Raji (cell line): ENCODE results near the gene LDLRAD1.

Experiments used
- POLR2A ChIP-seq: IDR thresholded peaks from 2 replicates; pipeline ENCODE4 v1.6.1; 2011; ENCODE audit warnings: low read depth, low read length, control low read depth; ENCODE audit not compliant: insufficient read depth

LDLRAD1 gene

DNA sequence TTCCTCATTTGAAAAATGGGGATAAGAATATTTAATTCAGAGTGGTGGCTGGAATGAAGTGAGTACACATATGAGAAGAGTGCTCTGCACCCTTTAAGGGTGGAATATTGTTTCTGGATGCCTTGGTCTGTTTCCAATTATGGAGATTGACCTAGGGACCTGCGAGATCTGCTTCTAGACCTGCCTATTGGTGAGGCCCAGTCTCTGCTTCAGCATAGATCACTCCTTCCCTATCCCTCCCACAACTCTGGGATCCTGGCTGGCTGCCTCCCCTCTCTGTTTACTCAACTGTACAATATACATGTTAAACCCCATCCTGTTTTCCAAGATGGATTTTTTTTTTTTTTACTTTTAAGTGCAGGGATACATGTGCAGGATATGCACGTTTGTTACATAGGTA is 6.4 kb upstream of the LDLRAD1 start:
- no peak for TF ChIP-seq POLR2A

DNA sequence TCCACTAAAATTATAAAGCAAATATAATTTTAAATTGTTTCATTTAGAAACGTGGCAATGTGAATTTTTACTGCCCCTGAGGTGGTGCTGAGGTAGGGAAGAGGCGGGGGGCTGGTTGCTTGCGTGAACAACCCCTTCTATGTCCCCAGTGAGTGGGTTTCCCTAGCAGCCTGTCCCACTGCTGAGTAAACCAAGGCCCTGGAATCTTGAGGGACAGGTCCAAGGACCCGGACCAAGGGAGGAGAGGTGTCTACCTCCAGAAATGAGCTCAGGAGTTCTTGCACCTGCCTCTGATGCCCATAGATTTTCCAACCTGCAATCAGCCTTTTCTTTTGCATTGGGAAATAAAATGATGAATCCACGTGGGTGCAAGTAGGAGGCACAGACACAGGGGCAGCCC is 649 bp upstream of the LDLRAD1 start:
- no peak for TF ChIP-seq POLR2A

DNA sequence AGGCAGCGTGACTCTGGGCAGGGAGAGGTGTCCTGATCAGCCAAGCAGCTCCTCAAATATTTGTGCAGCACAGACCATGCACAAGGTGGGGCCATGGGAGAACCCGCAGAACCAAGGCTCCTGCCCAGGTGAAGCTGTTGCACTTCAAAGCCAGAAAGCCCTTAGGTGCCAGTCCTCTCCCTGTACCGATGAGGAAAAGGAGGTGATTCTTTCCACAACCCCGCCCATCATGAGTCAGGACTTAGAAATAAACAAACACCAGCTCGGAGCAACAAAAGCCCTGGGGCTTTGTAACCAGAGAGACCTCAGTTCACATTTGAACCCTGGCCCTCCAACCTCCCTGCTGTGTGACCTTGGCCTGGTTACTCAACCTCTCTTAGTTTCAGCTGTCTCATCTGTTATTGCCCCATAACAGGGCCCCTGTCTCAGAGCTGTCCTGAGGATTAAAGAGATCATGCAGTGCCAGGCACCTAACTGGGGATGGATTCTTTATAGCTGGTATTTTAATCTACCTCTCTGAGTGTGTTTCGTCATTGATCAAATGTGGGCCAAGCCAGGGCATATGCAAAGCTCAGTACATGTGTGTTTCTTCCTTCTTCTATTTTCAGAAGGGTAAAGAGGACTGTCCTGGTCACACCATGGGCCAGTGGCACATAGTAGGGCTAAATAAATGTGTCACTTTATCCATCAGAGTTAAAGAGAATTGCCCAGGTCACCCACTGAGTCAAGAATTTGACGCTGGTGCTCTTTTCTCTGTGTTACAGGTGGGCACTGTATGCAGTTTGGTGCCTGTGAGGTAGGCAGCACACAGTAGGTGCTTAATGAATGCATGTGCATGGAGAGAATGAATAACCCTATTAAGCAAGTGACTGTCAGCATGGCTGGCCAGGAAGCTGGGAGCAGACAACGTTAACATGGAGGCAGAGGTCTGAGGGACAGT is 1.4 kb downstream of the LDLRAD1 start:
- no peak for TF ChIP-seq POLR2A

DNA sequence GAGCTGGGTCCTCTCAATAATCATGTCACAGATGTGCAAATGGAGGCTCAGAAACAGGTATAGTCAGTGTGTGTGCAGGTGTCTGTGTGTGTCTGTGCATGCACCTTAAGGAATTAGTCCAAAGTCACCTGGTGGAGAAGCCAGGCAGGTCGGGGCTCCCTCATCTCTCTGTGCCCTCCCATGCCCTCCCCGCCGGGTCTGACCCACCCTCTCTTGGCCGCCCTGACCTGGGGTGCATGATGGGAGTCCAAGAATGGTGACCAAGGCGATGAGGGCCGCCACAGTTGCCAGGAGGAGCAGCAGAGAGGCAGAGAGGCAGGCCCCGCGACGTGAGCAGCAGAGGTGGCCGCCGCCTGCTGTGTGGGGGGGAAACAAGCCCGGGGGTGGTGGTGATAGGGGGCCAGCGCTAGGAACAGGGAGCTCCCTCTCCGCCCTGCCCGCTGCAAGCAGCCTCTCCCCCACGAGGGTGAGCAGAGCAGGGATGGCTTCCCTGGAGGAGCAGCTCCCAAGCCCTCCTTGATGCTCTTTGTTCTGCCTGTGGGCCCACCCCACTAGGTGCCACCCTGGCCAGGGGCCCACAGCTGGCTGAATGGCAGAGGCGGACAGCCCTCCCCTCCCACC is 3.9 kb downstream of the LDLRAD1 start:
- no peak for TF ChIP-seq POLR2A

DNA sequence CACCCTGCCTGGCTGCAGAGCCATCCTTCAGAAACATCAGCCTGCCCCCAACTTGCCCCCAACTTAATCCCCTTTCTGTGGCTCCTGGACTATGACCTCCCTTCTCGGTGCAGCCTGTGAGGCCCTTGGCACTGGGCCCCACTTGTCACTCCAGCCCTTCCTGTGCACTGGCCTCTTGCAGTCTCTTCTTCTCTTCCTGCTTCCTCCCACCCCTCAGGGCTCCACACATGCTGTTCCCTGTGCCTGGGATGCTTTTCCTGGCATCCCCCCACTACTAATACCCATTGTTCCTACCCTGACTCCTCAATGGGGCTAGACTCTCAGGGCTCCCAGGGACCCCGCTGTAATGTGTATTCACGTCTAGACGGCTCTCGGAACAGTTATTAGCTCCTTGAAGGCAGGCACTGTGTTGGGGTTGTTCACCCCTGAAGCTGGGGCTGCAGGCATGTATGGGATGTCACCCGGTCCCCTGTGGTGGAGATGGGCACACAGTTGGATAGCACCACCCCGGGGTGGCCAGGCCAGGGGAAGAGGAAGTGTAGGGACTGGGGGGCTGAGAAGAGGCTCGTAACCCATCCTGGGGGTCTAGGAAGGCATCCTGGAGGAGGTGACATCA is 4.5 kb downstream of the LDLRAD1 start:
- no peak for TF ChIP-seq POLR2A

DNA sequence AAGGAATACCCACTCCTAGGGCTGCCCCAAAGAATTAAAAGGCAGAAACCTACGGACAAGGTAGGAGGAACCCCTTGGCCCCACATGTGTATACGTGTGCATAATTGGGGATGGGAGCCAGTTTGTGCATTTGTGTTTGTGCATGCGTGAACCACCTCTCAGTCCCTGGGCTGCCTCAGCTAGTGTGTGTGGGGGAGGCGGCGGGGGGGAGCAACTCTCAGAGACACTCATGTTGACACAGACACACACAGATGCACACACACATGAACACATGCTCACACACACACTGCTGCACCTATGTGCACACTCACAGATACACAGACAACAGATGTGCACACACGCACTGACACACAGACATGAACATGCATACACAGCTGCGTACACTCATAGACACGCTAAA is 5.1 kb downstream of the LDLRAD1 start:
- no peak for TF ChIP-seq POLR2A

DNA sequence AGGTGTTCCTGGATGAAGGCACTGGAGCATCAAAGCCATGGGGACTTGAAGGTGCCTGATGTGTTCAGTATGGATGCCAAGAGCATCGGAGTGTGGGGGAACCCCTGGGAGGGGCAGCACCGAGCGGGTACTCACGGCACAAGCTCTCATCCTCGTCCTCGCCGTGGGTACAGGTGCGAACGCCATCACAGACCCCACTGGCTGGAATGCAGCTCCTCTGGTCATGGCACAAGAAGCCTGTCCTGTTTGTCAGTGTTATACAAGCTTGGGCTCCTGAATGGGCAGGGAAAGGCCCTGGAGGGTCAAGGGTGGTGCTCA is 6.0 kb downstream of the LDLRAD1 start:
- no peak for TF ChIP-seq POLR2A

DNA sequence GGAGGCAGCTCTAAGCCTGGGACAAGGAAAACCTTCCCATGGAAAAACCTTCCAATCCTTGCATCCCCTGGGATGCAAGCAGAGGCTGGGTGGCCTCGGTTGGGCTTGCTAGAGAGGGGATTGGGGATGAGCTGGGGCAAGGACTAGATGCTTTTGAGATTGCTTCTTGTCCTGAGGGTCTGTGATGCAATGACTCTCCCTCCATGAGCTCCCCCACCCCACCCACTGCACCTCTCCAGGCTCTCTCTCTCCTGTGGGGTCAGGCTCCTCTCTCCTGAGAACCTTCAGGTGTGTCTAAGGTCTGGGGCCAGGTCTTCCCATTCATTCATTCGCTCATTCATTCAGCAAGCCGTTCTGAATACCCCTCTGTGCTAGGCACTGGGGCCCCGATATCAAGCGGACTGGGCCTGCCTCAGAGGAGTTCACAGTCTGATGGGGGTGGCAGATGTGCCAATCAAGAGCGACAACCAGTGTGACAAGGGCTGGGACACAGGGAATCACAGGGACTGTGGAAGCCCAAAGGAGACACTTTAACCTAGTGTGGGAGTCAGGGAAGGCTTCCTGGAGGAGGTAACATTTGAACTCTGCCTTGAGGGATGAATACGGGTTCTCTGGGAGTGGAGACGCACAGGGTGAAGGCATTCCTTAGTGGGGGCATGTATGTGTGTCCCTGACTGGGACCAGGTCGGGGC is 6.5 kb downstream of the LDLRAD1 start:
- TF ChIP-seq POLR2A, result no peak

DNA sequence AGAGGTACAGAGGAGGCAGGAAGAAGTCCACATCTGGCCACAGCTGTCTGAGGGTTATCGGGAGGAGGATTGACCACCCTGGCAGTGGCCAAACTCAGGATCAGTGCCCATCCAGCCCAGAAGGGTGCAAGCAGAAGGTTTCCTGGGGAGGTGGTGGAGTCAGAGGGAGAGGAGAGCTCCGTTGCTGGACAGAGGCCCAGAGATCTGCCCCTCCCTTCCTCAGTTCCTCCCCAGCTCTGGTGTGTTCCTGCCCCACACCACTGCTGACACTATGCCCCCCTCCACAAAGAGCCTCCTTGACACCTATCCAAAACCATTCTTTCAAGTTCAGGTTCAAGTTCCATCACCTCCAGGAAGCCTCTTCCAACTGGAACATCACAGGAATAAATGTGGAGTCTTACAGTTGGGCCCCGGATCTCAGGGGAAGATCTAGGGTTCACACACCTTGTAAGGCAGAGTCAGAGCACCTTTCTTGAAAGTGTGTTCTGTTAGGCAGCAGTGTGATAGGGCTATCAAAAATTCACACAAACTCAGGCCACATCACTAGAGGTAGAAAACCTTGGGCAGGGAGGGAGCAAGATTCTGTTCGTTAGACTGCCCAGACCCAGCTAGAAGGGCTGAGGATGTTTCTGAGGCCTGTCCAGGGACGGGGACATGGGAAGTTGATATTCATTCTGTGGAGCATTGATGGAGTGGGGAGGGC is 7.4 kb downstream of the LDLRAD1 start:
- no peak for TF ChIP-seq POLR2A

DNA sequence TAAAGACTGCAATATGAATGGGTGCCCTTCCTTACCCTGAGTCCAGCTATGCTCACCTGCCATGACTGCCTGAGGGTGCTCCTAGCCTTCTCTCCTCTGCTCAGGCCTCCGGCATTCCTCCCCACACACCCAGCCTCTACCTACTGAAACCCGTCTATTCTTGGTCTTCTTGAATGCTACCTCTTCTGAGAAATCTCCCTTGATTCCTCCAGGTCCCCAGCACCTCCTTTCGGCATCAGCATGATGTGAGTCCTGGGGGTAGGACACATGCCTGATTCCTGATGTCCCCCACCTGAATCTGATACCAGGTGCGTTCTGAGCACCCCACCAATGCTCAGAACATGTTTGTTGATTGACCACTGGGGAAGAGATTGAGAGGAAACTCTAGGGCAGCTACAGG is 8.6 kb downstream of the LDLRAD1 start:
- TF ChIP-seq POLR2A, result no peak

DNA sequence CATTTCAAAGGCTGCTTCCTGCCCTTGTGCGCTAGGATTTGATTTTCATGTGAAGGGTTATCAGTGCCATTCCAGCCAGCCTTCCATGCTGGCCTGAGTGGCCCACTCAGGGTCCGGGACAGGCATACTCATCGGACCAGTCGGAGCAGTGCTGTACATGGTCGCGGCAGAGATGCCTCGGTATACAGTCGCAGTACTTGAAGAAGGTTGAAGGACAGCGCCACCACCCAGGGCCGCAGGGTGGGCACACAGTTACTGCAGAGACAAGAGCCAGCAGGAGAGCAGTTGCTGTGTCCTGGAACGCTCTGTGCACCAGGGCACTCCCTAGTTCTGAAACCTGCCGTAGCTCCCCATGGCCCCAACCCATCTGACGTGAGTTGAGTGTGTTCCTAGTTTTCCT is 9.1 kb downstream of the LDLRAD1 start:
- no peak for TF ChIP-seq POLR2A

DNA sequence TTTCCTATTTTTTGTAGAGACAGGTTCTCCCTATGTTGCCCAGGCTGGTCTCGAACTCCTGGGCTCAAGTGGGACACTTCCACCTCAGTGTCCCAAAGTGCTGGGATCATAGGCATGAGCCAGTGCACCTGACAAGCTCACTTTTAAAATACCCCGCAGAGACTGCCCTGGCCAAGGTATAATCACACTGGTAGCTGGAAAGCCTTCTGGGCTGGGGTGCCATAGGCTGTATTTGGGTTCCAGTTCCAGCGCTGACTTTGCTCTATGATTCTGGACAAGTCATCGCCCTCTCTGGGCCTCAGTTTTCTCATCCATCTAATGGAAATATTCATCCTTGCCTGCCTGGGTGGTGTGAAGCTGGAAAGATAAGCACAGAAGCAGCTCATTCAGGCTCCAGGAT is 10.4 kb downstream of the LDLRAD1 start:
- TF ChIP-seq POLR2A, result no peak

DNA sequence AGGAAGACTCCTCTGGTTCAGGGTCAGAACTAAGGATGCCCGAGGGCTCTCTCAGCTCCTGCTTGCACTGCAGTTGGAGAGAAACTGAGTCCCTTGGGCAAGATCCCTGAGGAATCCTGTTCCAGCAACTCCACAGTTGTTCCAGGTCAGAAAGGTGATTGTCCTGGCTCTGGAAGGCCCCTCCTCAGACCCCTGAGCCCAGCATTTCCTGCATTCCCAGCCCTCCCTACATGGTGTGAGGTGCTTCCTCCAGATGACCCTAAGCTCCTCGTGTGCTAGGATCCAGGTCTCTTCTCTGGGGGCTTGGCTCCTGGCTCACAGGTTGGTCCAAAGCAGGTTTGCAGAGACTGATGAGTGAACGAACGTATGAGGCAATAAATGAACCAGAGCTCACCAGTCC is 11.5 kb downstream of the LDLRAD1 start:
- no peak for TF ChIP-seq POLR2A

DNA sequence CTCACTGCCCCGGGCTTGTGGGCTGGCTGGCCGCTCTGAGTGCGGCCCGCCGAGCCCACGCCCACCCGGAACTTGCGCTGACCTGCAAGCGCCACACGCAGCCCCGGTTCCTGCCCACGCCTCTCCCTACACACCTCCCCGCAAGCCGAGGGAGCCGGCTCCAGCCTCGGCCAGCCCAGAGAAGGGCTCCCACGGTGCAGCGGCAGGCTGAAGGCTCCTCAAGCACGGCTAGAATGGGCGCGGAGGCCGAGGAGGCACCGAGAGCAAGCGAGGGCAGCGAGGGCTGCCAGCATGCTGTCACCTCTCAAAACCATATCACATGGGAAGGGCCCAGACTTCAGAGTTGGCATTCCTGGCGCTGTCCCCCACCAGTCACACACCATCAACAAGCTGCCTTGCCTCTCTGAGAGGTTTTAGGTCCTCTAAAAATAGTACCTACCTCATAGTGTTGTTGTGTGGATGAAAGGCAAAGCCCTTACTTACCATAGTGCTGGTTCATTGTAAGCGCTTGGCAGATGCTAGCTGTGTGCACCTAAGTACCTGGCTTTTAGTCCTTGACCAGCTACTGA is 13.4 kb downstream of the LDLRAD1 start:
- no peak for TF ChIP-seq POLR2A

DNA sequence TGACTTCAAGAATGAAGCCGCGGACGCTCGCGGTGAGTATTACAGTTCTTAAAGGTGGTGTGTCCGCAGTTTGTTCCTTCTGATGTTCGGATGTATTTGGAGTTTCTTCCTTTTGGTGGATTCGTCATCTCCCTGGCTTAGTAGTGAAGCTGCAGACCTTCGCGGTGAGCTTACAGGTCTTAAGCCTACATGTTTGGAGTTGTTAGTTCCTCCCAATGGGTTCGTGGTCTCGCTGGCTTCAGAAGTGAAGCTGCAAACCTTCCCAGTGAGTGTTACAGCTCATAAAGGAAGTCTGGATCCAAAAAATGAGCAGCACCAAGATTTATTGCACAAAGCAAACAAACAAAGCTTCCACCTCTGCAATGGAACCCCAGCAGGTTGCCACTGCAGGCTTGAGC is 14.7 kb downstream of the LDLRAD1 start:
- TF ChIP-seq POLR2A, result no peak
